ENCODE data around the gene PIK3C2A. TPM values are rescaled to one million over a fixed set of nuclear protein-coding genes. Genes with fewer than 3 reads are reported as not detected.

Gene PIK3C2A
- total and polyA plus RNA-seq, 2 of the 13 experiments (the other 11 are each of a cell fraction or from before 2014, with no cell fraction given): 27.5 to 49.9 TPM

- Histone ChIP-seq H3K79me2 (ENCODE audit: insufficient read depth, low read length) (peaks cover 73% of the 10 kb centered on the region), H3K27ac (ENCODE audit: extremely low read length, insufficient read depth, low read length) (no peak overlapping the region), H3K9me3 (ENCODE audit: low read length) (no peaks in the 10 kb centered on the region), H4K20me1 (ENCODE audit: insufficient read depth, low read length) (peaks cover 12% of the 10 kb centered on the region), H3K4me3 (replicated peaks in 1 of 3; ENCODE audit: insufficient read depth in 1 of 3, low read depth in 2 of 3, low read length in 3 of 3) (no peak overlapping the region), H3K4me1 (ENCODE audit: insufficient read depth, low read length) (no peaks in the 10 kb centered on the region), H2AFZ (ENCODE audit: low read length) (no peak overlapping the region), H3K9ac (ENCODE audit: insufficient read depth, low read depth, low read length) (no peak overlapping the region), H3K36me3 (replicated peaks in 1 of 2; ENCODE audit: control insufficient read depth in 1 of 2, insufficient read depth in 2 of 2, low read length in 2 of 2) (peaks cover 5 to 21% of the 10 kb centered on the region in 2 experiments; a peak in 3 of 5 replicates), H3K27me3 (ENCODE audit: control insufficient read depth in 1 of 2, insufficient read depth in 2 of 2, low read length in 2 of 2) (no peaks in the 10 kb centered on the region), H3K4me2 (ENCODE audit: low read depth, low read length) (no peak overlapping the region)
- BruUV-seq (replicated peaks): no TSS peak
- TF ChIP-seq SP4 (CRISPR knock-in tag; IDR thresholded peaks at IDR 0.05) (no peak), ZNF772 (CRISPR knock-in tag; IDR thresholded peaks at IDR 0.05) (no peak), ZNF33B (CRISPR knock-in tag; IDR thresholded peaks at IDR 0.05) (no peak), U2AF2 (IDR thresholded peaks at IDR 0.05; ENCODE audit: low read depth, low read length) (no peak)
- WGBS (ENCODE audit: low lambda C conversion rate): 96% methylated on average over 2 of the region's 2 CpGs
- ATAC-seq (no peak), DNase-seq (ENCODE audit: low spot score) (no peak), FAIRE-seq (no peak)
- intact Hi-C loops (cut with micrococcal nuclease; ENCODE audit: unreplicated experiment): no loop called here
- CTCF ChIA-PET (ENCODE audit: low intra/inter-chr PET ratio, low total read pairs): no interaction called here
- POLR2A ChIA-PET: no interaction called here
- in situ Hi-C loops (cut with HindIII; ENCODE audit: extremely low pct_ligation_motif_present, low pct_unique_long_range_greater_than_20kb): no loop called here
Observed at GRCh38 chr11:17185938-17186337, 21.8 kb downstream of the PIK3C2A start.

GRCh38 chr11:17184882-17185587 is 22.8 kb downstream of the PIK3C2A start:
- FAIRE-seq: no peak
- POLR2A ChIA-PET: no interaction called here

More at GRCh38 chr11:17184882-17185587, 22.8 kb downstream of the PIK3C2A start:
- Histone ChIP-seq H3K4me2 (ENCODE audit: low read depth, low read length) (no peak overlapping the region), H3K27me3 (ENCODE audit: control insufficient read depth in 1 of 2, insufficient read depth in 2 of 2, low read length in 2 of 2) (no peaks in the 10 kb centered on the region), H3K79me2 (ENCODE audit: insufficient read depth, low read length) (peaks cover 77% of the 10 kb centered on the region), H3K9ac (ENCODE audit: insufficient read depth, low read depth, low read length) (no peak overlapping the region), H3K27ac (ENCODE audit: extremely low read length, insufficient read depth, low read length) (no peak overlapping the region), H2AFZ (ENCODE audit: low read length) (no peak overlapping the region), H3K36me3 (replicated peaks in 1 of 2; ENCODE audit: control insufficient read depth in 1 of 2, insufficient read depth in 2 of 2, low read length in 2 of 2) (peaks cover 6 to 21% of the 10 kb centered on the region in 2 experiments; a peak in 3 of 5 replicates), H3K4me3 (replicated peaks in 1 of 3; ENCODE audit: insufficient read depth in 1 of 3, low read depth in 2 of 3, low read length in 3 of 3) (no peak overlapping the region), H3K4me1 (ENCODE audit: insufficient read depth, low read length) (no peaks in the 10 kb centered on the region), H4K20me1 (ENCODE audit: insufficient read depth, low read length) (peaks cover 12% of the 10 kb centered on the region), H3K9me3 (ENCODE audit: low read length) (no peaks in the 10 kb centered on the region)
- ATAC-seq: no peak
- BruUV-seq (replicated peaks): no TSS peak
- CTCF ChIA-PET (ENCODE audit: low intra/inter-chr PET ratio, low total read pairs): no interaction called here
- 99% methylated on average over 2 of the region's 2 CpGs for WGBS (ENCODE audit: low lambda C conversion rate)
- in situ Hi-C loops (cut with HindIII; ENCODE audit: extremely low pct_ligation_motif_present, low pct_unique_long_range_greater_than_20kb): no loop called here
- TF ChIP-seq SYNCRIP (IDR thresholded peaks at IDR 0.05; ENCODE audit: insufficient read depth, low read depth, low read length) (no peak), MAFF (IDR thresholded peaks at IDR 0.05; ENCODE audit: low read depth, low read length) (peak; percentile 41), ZNF547 (CRISPR knock-in tag; IDR thresholded peaks at IDR 0.05) (no peak), ZC3H4 (CRISPR knock-in tag; IDR thresholded peaks at IDR 0.05; ENCODE audit: borderline replicate concordance) (no peak), MAFK (conservative IDR thresholded peaks at IDR 0.05 in 1 of 2, IDR thresholded peaks at IDR 0.05 in 1 of 2; ENCODE audit: low read length in 2 of 2) (peak; percentile 58 to 78)
- no peak for DNase-seq (ENCODE audit: low spot score)
- intact Hi-C loops (cut with micrococcal nuclease; ENCODE audit: unreplicated experiment): no loop called here

All from HepG2 (cell line).